HL-60/S4 (cell line): ENCODE measurements around the gene ALOXE3.

ENCODE experiments used
- in situ Hi-C: fragments of 300-500 bp; cut with MboI; formaldehyde crosslinking; loops from 2 replicates; pipeline ENCODE4 v1.14.3; 2022; ENCODE audit warnings: low sequenced_read_pairs

Gene ALOXE3

DNA sequence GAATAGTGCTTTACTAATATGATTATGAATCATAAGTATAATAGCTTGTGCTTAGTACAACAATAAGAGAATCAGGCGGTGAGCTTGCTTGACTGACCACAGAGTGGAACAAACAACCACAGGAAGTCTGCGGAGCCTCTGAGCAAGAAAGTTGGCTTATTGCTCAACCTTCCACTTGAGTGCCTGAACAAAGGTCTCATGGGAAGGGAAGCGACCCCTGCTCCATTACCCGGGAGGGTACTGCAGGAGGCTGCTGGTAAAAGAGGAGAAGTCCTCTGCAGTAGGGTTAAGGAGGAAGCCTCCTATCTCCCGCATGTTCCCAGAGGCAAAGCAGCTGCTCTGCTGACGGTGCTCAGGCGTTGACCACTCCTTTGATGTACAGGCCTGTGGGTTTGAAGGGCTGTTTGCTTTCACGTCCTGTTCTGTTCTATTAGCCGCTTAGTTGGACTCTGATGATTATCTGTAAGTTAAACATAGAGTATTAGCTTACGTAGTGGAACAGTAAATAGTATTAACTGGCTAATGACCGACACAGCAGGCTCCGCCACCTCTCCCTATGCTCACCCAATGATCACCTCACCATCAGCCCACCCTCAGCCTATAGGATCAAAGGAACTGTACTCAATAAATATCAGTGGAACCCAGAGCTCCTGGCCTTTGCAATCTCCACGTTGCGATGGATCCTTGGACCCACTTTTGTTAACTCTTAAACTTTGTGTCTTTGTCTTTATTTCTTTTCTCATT, 61.9 kb downstream of the ALOXE3 start:
- in situ Hi-C loops = no loop called here

DNA sequence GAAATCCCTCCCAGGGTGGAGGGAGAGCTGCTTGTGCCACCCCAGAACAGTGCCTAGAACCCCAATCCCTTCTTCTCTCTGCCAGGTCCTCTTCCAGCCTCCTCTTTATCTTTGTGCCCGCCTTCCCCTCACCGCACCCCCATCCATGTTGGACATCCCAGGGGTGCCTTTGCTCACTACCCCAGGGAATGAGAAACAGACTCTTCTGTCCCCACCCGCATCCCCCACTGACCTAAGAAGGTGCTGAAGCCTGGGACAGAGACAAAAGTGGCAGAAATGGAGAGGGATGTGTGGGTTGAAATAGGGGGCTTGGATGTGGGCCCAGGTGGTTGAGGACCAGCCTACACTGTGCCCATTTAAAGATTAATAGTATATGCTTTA, 62.5 kb downstream of the ALOXE3 start:
- in situ Hi-C loops = no loop called here

DNA sequence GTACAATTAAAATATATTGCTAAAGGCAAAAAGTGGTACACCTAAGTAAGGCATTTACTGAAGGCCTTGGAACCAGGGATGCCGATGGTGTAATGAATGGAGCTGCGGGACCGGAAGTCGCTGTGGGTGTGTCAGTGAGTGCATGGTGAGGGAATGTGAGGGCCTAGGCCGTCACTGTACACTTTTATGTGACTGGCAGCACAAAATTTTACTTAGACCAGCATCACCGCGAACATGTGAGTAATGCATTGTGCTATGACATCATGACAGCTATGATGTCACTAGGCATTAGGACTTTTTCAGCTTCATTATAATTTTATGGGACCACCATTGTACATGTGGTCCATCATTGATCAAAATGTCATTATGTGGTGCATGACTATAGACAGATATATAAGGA, 64.7 kb downstream of the ALOXE3 start:
- in situ Hi-C loops = no loop called here

DNA sequence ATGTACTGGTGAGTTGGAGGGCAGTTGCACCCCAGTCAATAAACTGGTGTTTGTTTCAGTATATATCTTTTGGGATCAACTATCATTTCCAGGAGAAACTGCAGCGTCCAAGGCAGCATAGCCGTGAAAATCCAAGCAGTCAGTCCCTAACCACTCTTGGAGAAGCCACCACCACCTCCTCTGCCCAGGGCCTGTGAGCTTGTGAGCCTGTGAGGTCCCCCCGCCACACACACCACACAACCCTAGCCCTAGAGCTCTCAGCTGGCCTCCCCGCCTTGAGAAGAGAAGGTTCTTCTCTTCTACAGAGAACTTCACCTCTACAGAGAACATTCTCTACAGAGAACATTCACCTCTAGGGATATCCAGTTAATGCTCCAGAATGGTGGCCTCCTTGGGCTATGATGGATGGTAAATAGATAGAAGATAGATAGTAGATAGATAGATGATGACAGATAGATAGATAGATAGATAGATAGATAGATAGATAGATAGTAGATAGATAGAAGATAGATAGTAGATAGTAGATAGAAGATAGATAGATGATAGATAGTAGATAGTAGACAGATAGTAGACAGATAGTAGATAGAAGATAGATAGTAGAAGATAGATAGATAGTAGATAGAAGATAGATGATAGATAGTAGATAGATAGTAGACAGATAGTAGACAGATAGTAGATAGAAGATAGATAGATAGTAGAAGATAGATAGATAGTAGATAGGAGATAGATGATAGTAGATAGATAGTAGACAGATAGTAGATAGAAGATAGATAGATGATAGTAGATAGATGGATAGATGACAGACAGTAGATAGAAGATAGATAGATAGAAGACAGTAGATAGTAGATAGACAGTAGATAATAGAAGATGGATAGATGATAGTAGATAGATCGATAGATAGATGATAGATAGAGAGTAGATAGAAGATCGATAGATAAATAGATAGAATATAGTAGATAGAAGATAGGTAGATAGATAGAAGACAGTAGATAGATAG, 65.8 kb downstream of the ALOXE3 start:
- in situ Hi-C loops = no loop called here

DNA sequence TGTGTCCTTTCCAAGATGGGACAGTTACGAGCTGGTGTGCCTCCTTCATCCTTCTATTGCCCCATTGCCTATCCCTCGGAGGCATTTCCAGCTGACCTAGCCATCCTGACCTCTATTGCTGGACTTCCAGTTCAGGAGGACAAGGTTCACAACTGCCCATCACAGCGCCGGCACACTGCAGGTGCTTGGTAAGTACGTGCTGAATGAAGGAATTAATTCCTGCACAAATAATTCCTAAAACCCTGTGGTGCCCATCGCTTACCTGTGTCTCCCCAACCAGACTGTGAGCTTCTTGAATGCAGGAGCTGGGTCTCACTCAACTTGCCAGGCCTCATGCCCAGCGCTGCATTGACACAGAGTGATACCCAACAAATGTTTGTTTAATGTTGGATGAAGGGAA, 66.5 kb downstream of the ALOXE3 start:
- in situ Hi-C loops = no loop called here

DNA sequence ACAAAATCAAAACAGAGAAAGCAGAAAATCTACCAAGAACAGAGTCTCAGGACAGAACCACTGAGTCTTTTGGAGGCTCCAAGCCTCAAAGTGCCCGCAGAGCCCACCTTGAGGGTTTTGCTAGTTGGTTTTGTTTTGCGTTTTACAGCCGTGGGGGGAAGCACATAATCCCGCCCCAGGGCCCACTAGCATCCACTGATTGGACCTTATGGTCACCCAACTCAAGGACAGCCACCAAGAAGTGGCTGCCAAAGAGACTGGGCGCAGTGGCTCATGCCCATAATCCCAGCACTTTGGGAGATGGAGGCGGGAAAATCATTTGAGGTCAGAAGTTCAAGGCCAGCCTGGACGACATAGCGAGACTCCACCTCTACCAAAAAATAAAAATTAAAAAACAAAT, 69.6 kb downstream of the ALOXE3 start:
- in situ Hi-C loops = no loop called here

DNA sequence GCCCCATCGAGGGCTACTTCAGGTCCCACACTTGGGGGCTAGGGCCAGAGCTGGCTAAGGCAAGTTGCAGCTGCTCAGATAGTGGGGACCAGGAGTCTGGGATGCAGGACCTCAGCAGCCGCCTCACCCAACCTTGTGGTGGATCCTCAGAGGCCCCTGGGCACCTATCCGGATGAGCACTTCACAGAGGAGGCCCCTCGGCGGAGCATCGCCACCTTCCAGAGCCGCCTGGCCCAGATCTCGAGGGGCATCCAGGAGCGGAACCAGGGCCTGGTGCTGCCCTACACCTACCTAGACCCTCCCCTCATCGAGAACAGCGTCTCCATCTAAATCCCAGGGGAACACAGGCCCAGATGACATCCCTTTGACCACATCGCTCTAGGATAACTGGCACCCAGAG, 70.1 kb downstream of the ALOXE3 start:
- in situ Hi-C loops = no loop called here

DNA sequence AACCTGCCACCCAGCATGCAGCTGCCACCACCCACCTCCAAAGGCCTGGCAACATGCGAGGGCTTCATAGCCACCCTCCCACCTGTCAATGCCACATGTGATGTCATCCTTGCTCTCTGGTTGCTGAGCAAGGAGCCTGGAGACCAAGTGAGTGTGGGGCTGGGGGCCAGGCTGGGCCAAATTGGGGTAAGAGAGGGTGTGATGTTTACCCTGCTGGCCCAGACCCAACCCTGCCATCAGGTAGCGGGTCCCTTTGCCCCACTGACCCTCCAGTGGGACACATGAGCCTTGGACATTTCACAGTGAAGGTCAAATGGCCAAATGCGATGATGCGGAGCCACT, 70.6 kb downstream of the ALOXE3 start:
- in situ Hi-C loops = no loop called here

DNA sequence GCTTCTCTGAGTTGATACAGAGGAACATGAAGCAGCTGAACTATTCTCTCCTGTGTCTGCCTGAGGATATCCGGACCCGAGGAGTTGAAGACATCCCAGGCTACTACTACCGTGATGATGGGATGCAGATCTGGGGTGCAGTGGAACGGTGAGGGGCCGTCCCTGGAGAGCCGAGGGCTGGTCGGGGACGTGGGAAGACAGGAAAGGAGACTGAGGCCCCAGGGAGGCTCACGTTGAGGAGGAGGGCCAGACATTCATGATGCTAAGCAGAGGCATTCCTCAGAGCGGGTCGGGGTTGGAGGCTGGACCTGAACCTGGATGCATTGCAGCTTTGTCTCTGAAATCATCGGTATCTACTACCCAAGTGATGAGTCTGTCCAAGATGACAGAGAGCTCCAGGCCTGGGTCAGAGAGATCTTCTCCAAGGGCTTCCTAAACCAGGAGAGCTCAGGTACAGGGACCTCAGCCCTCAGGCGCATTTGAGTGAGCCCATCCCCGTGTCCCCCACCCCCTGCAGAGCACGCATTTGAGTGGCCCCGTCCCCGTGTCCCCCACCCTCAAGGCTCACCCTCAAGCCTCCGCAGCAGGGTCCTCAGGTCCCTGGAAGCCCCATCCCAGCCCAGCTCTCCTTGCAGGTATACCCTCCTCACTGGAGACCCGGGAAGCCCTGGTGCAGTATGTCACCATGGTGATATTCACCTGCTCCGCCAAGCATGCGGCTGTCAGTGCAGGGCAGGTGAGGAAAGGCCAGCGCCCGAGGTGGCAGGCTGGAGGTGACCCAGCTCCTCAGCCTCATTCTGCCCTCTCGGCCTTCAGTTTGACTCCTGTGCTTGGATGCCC, 71.2 kb downstream of the ALOXE3 start:
- in situ Hi-C loops = no loop called here

DNA sequence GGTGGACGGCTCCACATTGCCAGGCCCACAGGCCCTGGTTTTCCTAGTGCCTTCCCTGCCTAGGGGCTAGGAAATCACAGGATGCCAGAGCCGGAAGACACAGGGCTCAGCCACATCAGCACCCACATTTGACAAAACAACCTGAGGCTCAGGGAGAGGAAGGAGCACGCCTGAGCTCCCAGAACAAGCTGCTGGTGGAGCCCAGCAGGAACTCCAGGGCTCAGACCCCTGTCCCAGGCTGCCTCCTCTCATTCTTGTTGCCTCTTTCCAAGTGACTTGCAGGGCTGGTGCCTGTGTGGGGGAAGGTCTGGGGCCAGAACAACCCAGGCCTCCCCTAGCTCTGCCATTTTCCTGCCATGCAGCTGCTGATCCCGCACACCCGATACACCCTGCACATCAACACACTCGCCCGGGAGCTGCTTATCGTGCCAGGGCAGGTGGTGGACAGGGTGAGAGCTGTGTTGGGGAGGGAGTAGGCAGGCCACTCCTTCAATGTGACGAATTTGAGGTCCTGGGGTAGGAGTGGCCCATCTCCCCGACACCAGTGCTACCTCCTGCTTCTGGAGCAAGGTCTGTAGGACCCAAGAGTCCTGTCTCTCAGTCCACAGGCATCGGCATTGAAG, 71.9 kb downstream of the ALOXE3 start:
- in situ Hi-C loops = no loop called here
